NCI-H526 treated with DMSO at 0.1 percent for 48 hours (cell line): ENCODE results near the gene STARD13.
"Not testable (repeated sequence)": the region's sequence is repeated elsewhere in the genome, so short reads cannot be mapped to it uniquely, and the experiment has no call there.

Experiments used
- DNase-seq: peaks from one replicate; lab custom pipeline; 2025; lab: John Stamatoyannopoulos, UW

The STARD13 gene

GRCh38 chr13:33175991-33176390, 109.6 kb downstream of the STARD13 start:
- DNase-seq: no peak

DNA sequence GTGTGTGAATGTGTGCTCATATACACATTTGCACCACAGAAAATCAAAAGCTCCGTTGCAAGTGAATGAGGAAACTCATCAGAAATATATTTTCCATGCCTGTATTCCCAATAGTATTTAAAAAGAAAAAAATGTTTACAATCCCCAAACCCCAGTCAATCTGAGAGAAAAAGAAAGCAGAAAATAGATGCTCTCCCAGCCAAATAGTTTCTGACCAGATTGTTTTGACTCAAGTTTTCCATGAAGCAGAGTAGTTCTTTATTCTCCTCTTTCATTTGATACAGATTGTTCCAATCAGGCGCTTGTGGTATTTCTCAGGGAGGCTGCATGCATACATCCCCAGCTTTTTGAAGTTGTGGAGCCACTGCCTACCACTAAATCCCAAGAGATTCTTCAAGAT, 110.6 kb downstream of the STARD13 start:
- DNase-seq: no peak

- DNase-seq: no peak
Measured at GRCh38 chr13:33174491-33174890, 111.1 kb downstream of the STARD13 start.

- DNase-seq: no peak
Measured at GRCh38 chr13:33172911-33173310, 112.6 kb downstream of the STARD13 start.

- DNase-seq: no peak
Measured at GRCh38 chr13:33172400-33172799, 113.2 kb downstream of the STARD13 start.

GRCh38 chr13:33169273-33169980, 116.1 kb downstream of the STARD13 start:
- DNase-seq: no peak

- no peak for DNase-seq
Measured at GRCh38 chr13:33168321-33168960, 117.1 kb downstream of the STARD13 start.

- no peak for DNase-seq
Measured at GRCh38 chr13:33167491-33167890, 118.1 kb downstream of the STARD13 start.

DNA sequence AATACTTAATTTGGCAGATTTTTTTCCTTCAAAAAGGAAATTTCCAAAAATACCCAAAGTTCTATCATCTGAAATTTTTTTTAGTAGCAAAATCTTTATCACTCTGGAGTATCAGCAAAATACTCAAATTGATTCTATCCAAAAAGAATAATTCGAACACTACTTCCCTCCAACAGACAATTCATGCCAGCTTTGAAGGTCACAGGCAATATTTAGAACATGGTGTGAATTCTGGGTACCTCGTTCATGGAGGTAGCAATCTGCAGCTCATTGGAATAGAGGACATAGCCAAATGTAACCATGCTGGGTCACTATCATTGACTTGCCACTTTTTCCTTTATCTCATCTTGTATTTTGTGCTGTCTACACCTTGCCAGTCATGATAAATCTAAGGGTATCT, 119.8 kb downstream of the STARD13 start:
- DNase-seq: no peak

DNA sequence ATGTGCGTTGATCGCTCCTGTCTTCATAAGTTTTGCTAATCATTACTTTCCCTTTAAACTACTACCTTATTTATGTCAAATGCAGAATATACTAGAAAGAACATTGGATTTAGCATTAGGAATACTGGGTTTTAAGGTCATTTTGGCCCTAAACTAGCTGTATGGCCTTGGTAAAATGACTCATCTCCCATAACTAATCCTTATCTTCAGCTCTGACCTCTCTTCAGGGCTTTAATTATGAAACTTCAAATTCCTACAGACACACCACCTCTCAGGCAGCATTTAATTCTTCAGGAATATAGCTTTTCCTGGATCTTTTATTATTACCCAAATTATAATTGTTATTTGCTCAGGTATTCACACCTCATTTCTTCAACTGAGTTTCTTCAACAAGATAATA, 121.2 kb downstream of the STARD13 start:
- DNase-seq: no peak

- not testable (repeated sequence) for DNase-seq
Measured at GRCh38 chr13:33162725-33163124, 122.8 kb downstream of the STARD13 start.

DNA sequence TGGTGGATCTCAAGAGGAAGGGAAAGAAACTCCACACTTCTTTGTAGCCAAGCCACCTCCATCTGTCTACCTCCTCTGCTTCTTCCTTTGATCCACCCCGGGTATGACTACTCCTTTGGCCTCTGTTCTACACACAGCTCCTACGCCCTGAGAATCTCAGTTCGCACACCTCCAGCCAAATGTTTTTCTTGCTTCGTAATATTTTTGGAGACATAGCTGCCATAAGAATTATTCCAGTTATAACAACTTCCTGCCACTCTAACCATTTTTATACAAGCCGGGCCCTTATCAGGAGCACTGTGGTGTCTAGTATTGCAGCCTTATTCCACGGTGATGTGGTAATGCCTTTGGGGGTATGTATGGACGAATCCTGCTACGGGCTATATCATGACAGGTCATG, 126.7 kb downstream of the STARD13 start:
- no peak for DNase-seq

DNA sequence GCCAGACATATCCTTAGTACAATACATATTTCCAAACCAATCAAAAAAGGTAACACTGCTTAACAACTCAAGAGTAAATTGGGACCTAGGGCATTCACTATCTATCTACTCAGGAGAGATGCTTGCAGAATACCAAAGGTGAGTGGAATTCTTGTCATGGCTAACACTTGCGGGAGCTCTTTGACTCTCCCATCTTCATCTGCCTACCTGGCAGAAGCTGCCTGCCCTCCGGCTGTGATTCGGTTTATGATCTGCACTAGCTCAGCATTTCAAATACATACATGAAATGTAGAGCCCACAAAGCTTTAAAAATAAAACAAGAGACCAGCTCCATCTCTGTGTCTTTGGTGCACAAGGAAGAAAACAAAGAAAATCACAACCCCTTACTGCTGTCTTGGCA, 127.3 kb downstream of the STARD13 start:
- no peak for DNase-seq

DNA sequence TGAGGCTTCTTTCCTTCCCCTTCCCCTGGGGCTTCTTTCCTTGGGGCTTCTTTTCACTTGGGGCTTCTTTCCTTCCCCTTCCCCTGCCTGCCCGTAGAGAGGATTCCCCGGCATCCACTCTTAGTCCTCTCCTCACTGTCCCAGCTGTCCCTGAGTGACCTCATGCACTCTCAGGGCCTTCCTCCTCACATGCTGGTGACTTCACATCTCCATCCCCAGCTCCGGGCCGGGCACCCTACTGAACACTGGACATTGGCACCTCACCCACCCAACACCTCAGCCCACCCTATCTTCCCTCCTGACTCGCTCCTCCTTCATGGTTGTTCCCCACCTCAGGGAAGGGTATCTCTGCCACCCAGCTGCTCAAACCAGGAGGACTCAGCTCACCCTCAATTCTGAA, 130.6 kb downstream of the STARD13 start:
- no peak for DNase-seq

DNA sequence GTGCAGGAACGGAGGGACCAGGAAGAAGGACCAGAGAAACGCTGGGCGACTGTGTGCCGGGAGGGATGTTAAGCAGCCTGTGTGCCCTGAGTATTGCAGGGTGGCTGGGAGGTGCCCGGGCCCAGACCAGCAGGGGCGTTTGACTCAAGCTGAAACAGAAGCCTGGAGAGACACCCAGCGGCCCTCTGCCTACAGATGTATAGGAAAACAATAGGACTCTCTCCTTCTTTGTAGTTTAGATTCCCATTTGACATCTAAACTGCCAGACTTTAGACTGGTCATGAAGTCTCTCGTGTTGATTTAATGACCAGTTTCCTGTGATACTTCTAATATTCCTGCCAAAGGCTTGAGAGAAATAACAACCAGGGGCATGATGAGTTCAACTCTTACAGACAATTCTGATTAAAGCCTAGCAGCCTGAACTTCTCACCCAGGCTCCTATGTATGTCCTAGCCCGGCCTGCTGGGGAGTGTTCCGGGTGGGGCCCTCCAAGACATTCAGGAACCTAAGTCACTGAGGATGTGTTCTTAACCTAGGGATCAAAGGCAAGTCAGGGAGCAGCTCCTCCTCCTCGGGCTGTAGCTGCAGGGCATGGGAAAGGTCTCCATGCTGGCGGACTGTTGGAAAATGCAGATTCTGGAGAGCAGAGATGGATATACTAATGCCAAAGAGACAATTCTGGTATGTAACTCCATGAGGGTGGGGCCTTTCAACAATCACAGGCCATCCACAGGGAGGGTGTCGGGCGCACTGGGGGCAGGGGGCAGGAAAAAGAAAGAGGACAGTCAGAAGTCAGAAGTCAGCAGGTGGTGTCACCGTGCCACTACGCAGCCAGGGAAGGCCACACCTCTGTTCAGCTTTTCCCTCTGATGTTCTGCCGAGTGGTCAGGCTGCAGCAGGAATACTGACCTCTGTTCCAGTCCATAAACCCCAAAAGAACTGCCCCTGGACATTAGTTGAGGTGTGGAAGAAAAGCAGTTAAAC, 131.8 kb downstream of the STARD13 start:
- no peak for DNase-seq

- DNase-seq: no peak
Measured at GRCh38 chr13:33152389-33152788, 133.2 kb downstream of the STARD13 start.

- DNase-seq: no peak
Measured at GRCh38 chr13:33150662-33151061, 134.9 kb downstream of the STARD13 start.

DNA sequence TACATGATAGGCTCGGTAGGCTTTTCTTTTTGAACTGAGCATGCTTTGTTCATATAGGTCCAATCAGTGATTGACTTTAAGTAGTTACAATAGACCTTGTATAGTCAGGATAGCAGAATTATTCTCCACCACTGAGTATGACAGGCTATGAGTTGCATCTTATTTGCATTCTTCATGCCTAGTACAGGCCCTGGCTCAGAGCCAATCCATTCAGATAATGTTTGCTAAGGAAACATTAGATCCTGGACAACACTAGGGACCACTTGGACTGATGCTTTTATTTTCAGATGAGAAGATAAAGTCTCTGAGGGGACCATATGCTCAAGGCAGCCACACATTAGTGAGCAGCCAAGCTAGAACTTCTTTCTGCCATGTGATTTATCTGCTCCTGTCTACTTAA, 135.4 kb downstream of the STARD13 start:
- DNase-seq: peak; percentile 96

DNA sequence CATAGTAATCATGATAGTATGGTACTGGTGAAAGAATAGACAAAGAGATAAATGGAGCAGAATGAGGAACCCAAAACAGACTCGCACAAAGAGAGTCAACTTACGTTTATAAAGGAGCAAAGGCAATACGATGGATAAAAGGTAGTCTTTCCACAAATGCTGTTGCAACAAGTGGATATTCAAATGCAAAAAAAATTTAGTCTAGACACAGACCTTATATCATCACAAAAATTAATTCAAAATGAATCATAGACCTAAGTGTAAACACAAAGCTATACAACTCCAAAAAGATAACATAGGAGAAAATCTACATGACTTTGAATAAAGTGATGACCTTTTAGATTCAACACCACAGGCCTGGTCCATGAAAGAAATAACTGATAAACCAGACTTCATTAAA, 137.7 kb downstream of the STARD13 start:
- DNase-seq: no peak

DNA sequence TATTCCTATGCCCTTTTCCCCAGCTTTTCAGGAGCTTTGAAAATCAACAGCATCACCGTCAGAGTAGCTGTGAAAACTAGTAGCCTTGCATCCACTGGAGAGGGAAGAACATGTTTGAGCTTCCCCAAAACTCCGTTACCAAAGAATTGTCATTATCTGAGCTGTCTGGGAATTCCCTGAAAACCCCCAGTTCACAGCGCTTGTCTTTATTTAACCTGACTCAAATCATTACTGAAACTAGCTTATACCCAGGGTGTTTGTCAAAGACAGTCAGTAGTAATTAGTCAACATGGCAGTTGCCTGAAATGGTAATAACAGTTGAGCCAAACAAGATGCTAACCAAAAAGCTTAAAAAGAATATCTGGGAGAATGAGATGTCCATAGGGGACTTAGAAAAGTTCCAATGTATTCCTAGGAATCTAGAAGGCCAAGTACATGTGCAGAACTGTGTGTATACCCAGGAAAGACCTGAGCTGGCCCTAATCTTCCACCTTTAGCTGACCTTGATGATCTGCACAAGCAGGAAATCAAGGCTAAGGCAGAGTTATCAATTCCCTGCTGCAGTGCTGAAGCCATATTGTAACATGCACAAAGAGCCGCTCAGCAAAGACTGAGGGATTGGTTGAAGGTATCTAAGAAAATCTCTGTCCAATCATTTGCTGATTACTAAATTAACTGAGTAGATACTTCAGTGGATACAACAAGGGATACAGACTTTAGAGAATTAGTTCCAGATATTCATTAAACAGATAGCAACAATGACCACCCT, 138.5 kb downstream of the STARD13 start:
- no peak for DNase-seq

DNA sequence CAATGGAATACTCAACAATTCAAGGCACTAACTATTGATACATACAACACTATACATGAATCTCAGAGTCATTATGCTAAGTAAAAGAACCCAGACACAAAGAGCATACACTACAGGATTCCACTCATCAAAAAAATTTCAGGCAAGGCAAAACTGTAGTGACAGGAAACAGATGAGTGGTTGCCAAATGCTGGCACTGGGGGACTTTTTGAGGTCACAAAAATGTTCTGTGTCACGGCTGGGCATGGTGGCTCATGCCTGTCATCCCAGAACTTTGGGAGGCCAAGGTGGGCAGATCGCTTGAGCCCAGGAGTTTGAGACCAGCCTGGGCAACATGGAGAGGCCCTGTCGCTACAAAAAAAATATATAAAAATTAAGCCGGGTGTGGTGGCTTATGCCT, 139.9 kb downstream of the STARD13 start:
- no peak for DNase-seq

DNA sequence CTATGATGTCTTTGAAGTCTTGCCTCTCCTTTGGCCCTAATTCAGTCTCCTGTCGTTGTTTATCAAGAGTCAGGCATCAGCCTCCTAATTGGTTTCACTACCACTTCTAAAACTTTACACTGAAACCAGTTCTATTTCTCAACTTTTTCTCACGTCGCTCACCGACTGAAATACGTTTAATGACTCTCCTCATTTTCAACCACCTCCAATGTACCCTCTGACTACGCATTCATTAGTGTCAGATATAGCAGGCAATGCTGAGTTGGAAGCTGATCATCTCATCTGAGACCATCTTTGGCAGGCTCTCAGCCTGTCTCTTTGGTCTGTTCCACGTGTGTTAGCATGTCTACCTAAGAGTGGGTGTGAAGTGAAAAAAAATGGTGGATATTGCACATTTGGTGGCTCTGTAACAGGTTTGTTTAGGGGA, 141.2 kb downstream of the STARD13 start:
- no peak for DNase-seq
